GM12872 (cell line): ENCODE data around the gene LMBRD2.

Source experiments
- TF ChIP-seq, protein P1 (sequence below): IDR thresholded peaks from 3 replicates; pipeline ENCODE4 v1.5.1; 2011; ENCODE audit warnings: low read depth, mild to moderate bottlenecking, low read length, moderate library complexity; ENCODE audit not compliant: insufficient read depth

Gene LMBRD2

DNA sequence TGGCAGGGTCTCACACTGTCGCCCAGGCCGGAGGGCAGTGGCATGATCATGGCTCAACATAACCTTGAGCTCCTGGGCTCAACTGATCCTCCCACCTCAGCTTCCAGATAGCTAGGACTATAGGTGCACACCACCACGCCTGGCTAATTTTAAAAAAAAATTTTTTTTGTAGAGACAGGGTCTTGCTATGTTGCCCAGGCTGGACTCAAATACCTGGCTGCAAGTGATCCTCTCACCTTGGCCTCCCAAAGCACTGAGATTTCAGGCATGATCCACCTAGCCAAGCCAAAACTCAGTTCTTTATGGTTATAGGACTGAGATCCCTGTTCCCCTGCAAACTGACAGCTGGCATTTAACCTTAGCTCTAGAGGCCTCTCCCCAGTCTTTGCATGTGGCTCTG, 5.3 kb downstream of the LMBRD2 start:
- TF ChIP-seq, protein P1, sequence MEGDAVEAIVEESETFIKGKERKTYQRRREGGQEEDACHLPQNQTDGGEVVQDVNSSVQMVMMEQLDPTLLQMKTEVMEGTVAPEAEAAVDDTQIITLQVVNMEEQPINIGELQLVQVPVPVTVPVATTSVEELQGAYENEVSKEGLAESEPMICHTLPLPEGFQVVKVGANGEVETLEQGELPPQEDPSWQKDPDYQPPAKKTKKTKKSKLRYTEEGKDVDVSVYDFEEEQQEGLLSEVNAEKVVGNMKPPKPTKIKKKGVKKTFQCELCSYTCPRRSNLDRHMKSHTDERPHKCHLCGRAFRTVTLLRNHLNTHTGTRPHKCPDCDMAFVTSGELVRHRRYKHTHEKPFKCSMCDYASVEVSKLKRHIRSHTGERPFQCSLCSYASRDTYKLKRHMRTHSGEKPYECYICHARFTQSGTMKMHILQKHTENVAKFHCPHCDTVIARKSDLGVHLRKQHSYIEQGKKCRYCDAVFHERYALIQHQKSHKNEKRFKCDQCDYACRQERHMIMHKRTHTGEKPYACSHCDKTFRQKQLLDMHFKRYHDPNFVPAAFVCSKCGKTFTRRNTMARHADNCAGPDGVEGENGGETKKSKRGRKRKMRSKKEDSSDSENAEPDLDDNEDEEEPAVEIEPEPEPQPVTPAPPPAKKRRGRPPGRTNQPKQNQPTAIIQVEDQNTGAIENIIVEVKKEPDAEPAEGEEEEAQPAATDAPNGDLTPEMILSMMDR = no peak

GRCh38 chr5:36145311-36145710, 6.4 kb downstream of the LMBRD2 start:
- TF ChIP-seq, protein P1 = no peak

DNA sequence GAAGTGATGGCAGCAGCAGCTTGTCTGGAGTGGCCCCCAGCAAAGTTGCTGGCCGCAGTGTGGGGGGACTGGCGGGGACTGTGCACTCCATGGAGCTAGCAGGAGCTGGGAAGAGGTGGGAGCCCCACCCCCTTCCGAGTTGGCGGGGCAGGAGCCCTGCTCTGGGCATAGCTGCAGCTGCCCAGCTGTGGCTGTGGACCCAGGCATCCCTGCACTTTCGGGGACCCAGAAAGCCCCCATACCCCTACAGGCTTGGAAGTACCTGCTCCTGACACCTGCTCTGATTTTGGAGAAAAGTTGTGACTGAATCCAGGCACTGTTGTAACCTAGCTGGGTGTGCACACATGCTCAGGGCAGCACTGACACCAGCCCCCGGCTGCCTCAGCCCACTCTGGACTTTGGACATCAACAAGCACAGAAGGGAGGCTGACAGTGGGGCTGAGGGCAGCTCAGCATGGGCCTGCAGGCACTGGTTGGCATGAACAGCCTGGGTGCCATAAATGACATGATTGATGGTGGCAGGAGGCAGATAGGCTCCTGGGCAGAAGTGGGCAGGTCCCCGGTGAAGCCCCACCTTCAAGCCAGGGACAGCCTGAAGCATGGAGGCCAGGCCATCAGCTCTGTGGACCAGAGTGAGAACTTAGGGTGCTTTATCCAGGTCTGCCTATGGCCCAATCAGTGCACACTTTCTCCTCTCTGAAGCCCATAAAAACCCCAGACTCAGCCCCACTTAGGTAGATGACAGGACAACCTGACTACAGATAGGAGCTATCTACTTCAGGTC, 12.6 kb downstream of the LMBRD2 start:
- TF ChIP-seq, protein P1 = no peak

DNA sequence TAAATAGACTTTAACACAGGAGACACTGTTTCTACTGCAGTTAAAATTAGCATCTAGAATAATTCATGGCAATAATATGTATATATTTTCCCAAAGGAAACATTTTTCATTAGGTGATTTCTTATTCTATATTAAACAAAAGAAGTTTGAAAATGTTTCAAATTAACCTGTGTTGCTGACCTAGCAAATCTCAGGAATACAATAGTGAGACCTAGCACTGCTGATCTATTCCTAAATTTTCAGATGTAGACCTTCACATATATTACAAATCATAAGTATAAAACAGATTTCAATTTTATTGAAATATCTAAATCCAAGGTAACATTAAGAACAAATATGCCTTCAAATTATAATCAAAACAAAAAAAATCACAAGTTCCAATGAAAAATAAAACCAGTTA, 15.1 kb downstream of the LMBRD2 start:
- TF ChIP-seq, protein P1 = no peak

- TF ChIP-seq, protein P1 = no peak
Measured at GRCh38 chr5:36135988-36136387, 15.7 kb downstream of the LMBRD2 start.

DNA sequence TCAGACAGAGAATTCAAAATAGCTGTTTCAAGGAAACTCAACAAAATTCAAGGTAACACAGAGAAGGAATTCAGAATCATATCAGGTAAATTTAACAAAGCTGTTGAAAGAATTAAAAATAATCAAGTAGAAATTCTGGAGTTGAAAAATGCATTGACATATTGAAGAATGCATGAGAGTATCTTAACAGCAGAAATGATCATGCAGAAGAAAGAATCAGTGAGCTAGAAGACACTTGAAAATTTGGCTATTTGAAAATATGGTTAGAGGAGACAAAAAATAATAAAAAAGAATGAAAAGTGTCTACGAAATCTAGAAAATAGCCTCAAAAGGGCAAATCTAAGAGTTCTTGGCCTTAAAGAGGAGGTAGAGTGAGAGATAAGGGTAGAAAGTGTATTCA, 22.9 kb downstream of the LMBRD2 start:
- TF ChIP-seq, protein P1 = no peak

GRCh38 chr5:36125868-36126267, 25.8 kb downstream of the LMBRD2 start:
- TF ChIP-seq, protein P1 = no peak
